Stimulated activated CD4-positive, alpha-beta T cell treated with anti-CD3 and anti-CD28 coated beads, Interleukin-2, amount 100 ng/mL, for 48 hours (primary cell): ENCODE data around the gene OSBPL5.
"Not testable (repeated sequence)": the region's sequence is repeated elsewhere in the genome, so short reads cannot be mapped to it uniquely, and the experiment has no call there.

Experiments used
- DNase-seq, 2 donors: peaks; one replicate each; pipeline ENCODE4 v3.0.0-alpha.2; 2020

The OSBPL5 gene

DNA sequence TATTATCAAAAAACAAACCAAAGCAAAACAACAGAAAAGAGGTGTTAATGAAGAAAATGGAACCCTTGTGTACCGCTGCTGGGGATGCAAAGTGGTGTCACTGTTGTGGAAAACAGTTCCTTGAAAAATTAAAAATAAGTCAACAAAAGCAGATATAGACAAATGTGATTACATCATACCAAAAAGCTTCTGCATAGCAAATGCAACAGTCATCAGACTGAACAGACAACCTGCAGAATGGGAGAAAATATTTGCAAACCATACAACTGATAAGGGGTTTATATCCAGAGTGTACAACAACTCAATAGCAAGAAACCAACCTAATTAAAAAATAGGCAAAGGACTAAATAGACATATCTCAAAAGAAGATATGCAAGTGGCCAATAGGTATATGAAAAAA, 85.0 kb downstream of the OSBPL5 start:
- DNase-seq, result no peak

DNA sequence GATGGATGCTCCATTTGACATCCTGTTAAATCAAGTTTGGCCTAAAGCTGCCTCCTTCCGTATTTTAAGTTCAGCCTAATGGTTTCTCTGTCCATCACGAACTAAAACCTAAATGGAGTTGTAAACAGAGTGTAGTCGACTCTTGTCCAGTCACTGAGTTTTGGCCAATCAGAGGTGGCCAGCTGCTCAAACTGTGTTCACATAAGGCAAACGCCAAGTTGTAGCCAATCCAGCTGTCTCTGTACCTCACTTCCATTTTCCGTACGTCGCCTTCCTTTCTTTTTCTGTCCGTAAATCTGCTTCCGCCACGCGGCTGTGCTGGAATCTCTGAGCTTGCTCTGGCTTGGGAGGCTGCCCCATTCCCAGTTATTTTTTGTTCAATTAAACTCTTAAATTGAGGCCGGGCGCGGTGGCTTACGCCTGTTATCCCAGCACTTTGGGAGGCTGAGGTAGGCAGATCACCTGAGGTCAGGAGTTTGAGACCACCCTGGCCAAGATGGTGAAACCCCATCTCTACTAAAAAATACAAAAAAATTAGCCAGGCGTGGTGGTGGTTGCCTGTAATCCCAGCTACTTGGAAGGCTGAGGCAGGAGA, 87.2 kb downstream of the OSBPL5 start:
- DNase-seq, result no peak

DNA sequence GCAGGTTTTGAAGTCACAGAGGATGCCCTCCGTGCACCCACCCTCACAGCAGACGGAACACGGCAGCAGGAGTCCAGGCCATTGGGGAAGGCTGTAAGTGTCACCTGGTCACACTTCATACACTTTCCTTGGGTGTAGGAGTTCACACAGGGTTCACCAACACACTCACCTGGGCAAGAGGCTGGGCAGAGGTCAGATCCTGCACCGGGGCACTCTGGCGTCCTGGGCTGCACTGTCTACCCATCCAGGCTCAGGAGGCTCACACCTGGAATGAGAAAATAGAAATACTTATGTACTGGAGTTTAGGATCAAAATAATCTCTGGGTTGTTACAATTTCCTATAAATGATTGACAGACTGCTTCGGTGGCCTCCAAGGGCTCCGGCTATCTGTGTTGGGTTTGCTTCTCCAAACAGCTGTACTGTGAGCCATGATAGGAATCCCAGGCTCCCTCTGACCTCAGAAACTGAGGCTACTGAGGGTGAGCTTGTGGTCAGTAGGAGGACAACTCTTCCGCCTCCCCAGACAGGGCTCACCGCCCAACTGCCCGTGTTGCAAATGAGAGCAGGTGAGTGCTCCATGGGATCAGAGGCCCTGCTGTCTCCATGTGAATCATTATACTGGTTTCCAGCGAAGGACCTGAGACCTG, 87.8 kb downstream of the OSBPL5 start:
- DNase-seq, result no peak

DNA sequence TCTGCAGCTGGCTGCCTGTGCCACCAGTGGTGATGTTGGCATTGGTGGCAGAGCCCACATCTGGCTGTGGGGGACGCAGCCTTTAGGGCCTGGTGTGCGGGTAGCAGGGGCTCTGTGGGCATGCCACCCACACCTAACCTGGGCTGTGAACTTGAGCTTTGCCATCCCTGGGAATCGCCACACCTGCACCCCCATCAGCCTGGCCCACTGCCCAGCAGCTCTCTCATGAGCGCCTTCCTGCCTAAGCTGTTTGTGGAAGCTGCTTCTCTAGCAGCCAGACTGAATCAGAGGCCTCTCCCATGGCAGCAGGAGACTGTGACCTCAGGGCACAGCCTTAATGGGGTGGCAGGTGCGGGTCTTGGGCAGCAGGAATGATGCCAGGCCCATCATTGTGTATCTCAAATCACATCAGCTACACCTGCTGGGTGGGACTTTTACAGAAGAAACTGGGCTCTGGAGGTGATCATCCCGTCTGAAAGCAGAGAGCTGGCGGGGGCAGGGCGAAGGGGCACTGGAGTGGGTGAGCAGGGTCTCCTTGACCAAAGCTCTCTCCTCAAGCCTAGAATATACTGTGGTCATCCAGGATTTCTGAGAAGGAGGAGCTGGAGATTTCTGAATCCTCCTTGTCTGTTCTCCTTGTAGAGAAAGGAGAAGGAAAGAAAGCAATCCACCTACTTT, 90.1 kb downstream of the OSBPL5 start:
- no peak for DNase-seq

DNA sequence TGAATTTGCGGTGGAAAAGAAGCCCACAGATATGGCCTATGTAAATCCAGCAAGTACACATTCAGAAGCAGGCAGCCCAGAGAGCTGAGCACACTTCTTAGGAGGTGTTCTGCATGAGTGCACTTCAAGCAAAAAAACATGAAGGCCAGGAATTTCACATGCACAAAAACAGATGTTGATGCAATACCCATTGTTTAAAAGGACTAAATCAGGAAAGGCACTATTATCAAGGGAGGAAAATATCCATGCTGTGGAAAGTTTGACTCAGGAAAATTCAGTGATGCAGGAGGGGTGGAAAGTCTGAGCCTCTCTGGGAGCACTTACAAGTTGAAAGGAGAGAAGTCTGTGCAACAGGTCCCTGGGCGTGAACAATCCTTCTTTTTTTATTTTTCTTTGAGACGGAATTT, 92.1 kb downstream of the OSBPL5 start:
- DNase-seq, result no peak

DNA sequence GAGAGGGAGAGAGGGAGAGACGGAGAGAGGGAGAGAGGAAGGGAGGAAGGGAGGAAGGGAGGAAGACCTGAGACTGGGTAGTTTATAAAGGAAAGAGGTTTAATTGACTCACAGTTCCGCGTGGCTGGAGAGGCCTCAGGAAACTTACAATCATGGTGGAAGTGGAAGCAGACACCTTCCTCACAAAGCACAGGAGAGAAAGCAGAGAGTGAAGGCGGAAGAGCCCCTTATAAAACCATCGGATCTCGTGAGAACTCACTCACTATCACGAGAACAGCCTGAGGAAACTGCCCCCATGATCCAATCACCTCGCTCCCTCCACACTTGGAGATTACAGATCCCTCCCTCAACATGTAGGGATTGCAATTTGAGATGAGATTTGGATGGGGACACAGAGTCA, 95.7 kb downstream of the OSBPL5 start:
- no peak for DNase-seq

DNA sequence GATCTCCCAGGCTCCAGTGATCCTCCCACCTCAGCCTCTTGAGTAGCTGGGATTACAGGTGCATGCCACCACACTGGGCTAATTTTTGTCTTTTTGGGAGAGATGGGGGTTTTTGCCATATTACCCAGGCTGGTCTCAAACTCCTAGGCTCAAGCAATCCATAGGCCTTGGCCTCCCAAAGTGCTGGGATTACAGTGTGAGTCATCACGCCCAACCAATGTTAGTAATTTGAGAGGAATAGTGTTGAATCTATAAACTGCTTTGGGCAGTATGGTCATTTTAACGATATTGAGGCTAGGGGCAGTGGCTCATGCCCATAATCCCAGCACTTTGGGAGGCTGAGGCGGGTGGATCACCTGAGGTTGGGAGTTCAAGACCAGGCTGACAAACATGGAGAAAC, 98.8 kb downstream of the OSBPL5 start:
- DNase-seq, result not testable (repeated sequence)

DNA sequence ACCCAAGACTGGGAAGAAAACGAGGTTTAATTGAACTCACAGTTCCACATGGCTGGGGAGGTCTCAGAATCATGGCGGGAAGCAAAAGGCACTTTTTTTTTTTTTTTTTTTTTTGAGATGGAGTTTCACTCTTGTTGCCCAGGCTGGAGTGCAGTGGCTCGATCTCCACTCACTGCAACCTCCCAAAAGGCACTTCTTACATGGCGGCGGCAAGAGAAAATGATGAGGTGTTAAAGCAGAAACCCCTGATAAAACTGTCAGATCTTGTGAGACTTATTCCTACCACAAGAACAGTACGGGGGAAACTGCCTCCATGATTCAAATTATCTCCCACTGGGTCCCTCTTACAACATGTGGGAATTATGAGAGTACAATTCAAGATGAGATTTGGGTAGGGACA, 100.4 kb downstream of the OSBPL5 start:
- DNase-seq, result not testable (repeated sequence)

DNA sequence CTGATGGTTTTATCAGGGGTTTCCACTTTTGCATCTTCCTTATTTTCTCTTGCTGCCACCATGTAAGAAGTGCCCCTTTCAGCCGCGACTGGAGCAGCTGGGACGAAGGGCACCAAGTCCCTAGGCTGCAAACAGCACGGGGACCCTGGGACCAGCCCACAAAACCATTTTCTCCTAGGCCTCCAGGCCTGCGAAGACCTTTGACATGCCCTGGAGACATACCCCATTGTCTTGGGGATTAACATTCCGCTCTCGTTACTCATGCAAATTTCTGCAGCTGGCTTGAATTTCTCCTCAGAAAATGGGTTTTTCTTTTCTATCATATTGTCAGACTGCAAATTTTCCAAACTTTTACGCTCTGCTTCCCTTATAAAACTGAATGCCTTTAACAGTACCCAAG, 101.2 kb downstream of the OSBPL5 start:
- DNase-seq, result not testable (repeated sequence)

DNA sequence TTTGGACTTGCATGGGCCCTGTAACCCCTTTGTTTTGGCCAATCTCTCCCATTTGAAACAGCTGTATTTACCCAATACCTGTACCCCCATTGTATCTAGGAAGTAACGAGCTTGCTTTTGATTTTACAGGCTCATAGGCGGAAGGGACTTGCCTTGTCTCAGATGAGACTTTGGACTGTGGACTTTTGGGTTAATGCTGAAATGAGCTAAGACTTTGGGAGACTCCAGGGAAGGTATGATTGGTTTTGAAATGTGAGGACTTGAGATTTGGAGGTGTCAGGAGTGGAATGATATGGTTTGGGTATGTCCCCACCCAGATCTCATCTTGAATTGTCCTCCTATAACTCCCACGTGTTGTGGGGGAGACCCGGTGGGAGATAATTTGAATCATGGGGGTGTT, 101.7 kb downstream of the OSBPL5 start:
- not testable (repeated sequence) for DNase-seq

DNA sequence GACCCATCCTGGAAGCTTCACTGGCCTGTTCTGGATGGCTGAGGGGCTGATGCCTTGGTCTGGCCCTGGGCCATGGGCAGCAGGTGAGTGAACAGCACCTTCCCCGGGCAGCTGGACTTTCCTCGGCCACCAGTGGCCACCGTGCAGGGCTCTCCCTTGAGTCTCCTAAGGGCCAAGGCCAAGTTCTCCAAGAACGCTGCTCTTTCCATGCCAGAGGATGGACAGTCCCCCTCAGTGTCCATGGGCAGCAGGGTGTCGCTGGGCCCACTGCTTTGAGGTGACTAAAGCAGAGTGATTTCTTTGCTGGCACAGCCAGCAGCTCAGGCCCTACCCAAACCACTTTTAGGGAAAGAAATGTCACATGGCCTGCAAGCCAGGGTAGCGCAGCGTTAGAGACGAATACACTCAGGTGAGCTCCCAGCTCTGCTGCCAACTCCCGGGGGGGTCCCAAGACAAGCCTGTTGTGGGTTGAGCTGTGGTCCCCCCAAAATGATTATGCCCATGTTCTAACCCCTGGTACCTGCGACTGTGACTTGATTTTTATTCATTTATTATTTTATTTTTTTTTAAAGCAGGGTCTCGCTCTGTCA, 104.6 kb downstream of the OSBPL5 start:
- DNase-seq, result no peak

DNA sequence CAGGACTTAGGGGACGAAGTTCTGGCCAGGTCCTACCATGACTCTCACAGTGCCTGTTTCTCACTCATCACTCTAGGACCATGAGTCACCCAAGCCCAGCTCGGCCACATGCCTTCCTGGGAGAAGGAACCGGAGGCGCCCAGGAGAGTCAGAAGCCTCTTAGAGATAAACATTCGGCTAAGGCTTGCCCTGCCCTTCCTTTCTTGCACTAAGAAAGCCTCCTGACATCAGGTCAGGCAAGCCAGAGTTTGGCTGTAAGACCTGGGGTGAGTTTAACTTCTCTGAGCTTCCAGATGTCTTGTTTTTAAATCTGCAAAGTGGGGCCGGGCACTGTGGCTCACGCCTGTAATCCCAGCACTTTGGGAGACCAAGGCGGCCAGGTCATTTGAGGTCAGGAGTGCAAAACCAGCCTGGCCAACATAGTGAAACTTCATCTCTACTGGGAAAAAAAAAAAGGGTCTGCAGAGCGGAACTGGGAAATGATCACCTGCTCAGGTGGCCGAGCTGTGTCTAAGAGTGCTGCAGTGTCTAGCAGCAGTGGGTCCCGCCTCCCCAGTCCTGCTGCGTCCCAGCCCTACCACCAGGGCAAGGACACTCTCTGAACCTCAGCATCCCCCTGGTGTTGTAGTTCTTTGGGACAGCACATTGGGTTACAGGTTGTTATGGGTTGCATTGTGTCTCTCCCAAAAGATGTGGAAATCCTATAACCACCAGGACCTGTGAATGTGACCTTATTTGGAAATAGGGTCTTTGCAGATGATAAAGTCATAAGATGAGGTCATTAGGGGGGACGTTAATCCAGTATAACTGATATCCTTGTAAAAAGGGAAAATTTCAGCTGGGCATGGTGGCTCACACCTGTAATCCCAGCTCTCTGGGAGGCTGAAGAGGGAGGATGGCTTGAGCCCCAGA, 106.1 kb downstream of the OSBPL5 start:
- DNase-seq, result no peak

DNA sequence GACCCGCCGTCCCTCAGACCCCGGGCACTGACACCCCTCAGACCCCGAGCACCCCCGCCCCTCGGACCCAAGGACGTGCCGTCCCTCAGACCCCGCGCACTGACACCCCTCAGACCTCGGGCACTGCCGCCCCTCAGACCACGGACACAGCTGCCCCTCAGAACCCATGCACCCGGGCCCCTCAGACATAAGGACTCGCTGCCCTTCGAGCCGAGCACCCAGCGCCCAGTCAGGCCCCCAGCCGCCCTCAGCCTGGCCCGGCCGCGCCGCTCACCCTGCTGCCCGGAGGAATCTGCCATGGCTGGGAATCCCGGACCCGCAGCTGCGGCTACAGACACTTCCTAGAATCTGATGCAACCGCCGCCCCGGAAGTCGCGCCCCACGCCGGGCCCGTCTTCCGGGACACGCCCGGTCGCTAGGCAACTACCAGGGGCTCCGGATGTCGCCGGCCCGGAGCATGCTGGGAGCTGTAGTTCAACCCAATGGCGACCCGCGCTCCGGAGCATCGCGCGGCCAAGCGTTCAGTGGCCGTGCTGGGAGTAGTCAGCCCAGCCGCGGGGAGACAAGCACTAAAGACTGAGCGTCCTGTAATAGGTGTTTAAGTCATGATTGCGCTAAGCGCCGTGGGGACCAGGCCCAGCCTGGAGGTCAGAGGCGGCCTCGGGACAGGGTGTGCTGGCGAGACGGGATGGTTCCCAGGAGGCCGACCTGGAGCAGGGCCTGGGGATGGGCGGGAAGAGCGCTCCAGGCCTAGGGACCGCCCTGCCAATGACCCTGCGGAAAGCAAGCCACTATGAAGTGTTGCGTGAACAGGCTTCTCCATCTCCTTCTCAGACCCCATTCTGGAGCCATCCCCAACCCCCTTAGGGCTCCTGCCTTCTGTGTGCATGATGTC, 107.8 kb downstream of the OSBPL5 start, which contains the start of gene CARS1:
Gene CARS1, minus strand, starts transcription at position 355 of the 895 bp plus-strand sequence. Its CDS starts 56 bp downstream, at position 299.
- peak; percentile 88 to 93 for DNase-seq

DNA sequence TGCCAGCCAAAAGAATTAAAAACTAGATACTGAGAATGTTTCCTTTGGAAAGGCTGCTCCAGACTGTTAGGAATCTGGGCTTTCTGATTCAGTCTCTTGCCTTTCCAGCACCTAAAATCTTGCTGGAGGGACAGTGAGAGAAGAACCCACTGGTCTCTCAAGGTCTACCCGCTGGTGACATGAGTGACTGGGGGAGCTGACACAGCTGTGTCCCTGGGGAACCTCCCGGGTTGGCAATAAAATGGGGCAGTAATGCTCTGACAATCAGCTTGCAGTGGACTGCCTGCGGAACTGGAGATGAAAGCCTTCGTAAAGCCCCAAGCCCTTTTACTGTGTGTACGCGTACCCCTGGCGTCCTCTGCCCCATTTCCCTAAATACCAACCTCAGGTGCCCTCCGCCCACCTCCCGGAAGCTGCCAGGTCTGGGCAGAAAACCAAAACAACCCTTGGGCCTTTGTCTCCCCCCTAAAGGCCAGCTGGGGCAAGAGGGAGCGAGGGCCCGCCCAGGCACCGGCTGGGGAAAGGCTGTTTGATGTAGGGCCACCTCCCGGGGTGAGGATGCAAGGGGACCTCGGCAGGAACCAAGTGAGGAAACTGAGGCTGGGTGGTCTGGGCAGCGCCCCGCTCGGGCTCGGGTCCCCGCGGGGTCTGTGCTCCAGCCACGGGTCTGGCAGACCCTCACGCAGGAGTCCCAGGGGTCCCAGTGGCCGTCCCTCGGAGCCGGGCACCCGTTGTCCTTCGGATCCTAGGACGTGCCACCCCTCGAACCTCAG, 108.6 kb downstream of the OSBPL5 start:
- DNase-seq, result no peak

DNA sequence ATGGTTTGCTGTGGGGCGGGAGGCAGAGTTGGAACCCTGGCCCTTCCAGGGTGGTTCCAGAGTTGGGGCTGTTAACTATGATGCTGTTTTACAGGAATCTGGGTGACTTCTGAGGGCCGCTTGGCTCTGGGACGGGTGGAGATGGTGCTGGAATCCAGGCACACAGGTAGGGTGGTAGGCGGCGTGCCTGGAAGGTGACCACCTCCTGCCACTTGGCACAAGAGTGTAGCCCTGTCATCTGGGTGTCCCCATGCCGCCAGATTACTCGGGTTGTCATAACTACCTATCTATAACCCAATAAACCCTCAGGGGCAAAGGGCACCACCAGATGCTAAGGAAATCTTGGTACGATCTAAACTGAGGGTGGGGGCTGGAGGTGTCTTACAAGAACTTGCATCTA, 109.2 kb downstream of the OSBPL5 start:
- no peak for DNase-seq

DNA sequence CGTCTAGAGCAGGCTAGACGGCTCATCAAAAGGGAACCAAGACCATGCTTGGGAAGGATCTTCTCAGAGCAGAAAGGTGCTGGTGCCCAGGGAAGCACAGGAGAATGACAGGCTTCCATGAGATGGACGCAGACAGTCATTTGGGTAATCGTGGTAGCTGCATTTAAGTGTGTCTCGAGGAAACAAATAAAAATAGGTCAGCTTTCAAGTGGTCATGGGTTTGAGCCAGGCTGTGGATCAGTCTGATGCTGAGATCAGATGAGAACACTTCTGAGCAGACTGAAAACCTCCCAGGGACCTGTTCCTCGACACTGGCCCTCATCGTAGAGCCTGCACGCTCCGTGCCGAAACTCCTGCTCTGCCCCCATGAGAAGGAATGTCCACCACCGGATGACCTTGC, 112.5 kb downstream of the OSBPL5 start:
- no peak for DNase-seq

DNA sequence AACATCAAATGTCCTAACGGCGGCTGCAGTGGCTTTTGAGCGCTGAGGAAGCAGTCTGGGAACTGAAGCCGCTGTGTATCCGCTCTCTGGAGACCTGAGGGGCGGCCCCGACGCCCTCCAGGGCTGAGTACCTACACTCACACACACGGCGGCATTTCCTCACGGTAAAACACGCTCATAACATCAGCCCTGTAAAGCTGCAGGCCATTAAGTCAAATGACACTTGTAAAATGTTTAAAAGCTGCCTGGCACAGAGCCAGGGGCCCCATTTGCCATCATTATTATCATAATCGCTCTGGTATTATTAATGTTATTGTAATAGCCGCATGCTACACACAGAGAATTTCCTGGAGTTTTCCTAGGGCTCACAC, 113.0 kb downstream of the OSBPL5 start:
- no peak for DNase-seq

DNA sequence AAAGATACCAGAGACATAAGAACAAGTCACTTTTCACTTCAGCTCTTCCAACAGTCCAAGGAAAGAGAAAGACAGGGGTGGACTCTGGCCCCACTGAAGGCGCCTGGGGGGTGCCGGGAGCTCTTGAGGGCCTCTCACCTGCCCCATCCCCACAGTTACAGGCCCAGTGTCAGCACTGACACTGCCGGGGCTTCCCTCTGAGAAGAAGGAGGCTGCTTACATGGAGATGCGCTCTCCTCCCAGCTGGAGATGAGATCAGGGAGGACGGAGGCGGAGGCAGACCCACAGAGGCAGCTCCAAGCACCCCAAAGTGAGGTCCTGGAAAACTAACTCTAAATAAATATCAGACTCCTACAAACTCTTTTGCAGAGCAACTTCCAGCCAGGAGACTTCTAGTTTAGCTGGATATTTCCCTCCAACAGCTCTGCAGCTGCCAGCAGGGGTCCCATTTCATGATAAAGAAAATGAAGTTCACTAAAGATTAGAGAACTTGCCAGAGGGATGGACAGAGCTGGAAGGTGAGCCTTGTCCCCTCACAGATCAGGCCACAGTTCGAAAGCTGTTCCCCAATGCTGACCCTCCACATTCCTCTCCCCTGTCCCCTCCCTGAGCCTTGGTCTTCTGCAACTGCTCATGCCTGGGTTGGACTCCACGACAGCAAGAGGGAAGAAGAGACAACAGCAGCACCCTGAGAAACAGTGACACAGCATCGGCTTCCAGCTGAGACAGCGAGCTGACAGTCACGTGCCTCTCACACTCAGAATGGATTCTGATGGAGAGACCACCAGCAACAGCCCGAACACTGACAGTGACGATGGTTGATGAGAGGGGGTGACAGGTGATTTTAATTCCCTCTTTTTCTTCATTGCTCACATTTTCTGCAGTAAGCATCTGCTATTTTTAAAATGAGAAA, 113.7 kb downstream of the OSBPL5 start:
- DNase-seq, result no peak

DNA sequence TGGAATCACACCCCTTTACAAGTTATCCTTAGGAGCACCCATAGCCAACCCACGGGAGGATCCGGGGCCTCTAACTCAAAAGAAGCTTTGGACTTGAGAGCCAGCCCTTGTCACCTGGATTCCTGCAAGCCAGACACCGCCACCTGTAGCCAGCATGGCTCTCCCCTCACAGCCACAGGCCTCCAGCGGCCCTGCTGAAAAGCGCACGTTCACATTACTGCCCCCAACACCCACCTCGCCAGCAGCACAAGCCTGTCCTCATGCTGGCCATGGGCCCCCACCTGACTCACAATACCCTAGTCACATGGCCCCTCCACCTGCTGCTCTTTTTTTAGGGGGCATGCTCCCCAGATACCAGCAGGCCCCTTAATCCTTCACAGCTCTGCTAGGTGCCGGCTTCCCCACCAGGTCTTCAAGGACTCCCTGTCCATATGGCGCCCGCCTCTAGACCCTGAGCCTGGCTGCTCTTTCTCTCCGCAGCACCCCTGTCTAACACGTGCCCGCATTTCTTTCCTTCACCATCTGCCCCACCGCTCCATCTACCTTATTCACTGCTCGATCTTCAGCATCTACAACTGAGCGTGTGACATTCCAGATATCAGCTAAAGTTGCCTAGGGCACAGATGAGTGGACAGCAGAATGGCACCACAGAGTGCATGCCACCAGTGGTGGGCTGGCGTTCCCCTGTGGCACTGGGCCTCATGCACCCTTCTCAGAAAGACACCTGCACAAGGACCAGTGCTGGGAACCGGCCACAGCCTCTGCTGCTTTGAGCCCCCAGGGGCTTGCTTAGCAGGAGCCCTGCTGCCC, 114.5 kb downstream of the OSBPL5 start:
- no peak for DNase-seq
